HS-27A (cell line): ENCODE data around the gene GABRG2.
"Not testable (repeated sequence)": the region's sequence is repeated elsewhere in the genome, so short reads cannot be mapped to it uniquely, and the experiment has no call there.

Experiments
- DNase-seq: peaks from one replicate; pipeline ENCODE4 v3.0.0-alpha.2; 2012; ENCODE audit warnings: low read depth, missing footprints

GABRG2 gene

GRCh38 chr5:162067655-162068411, at the start of gene GABRG2:
Gene GABRG2 (plus strand): TSS chr5:162067773. CDS start chr5:162068000, 227 bp downstream.
- DNase-seq, result no peak

GRCh38 chr5:162025312-162025711, 42.3 kb upstream of the GABRG2 start:
- no peak for DNase-seq

- no peak for DNase-seq
Observed at GRCh38 chr5:162026803-162027202, 40.8 kb upstream of the GABRG2 start.

GRCh38 chr5:162037431-162037830, 30.1 kb upstream of the GABRG2 start:
- DNase-seq, result no peak

GRCh38 chr5:162047279-162047678, 20.3 kb upstream of the GABRG2 start:
- no peak for DNase-seq

- DNase-seq, result no peak
Observed at GRCh38 chr5:162052676-162053075, 14.9 kb upstream of the GABRG2 start.

GRCh38 chr5:162055095-162055494, 12.5 kb upstream of the GABRG2 start:
- DNase-seq, result not testable (repeated sequence)

GRCh38 chr5:162067162-162067561, 411 bp upstream of the GABRG2 start:
- DNase-seq, result no peak

- DNase-seq, result no peak
Observed at GRCh38 chr5:162068412-162068811, 839 bp downstream of the GABRG2 start.

GRCh38 chr5:162068936-162069335, 1.4 kb downstream of the GABRG2 start:
- no peak for DNase-seq

GRCh38 chr5:162078805-162079204, 11.2 kb downstream of the GABRG2 start:
- no peak for DNase-seq

- DNase-seq, result no peak
Observed at GRCh38 chr5:162091336-162091735, 23.8 kb downstream of the GABRG2 start.

GRCh38 chr5:162096448-162096847, 28.9 kb downstream of the GABRG2 start:
- no peak for DNase-seq

- DNase-seq, result no peak
Observed at GRCh38 chr5:162107591-162107990, 40.0 kb downstream of the GABRG2 start.

- no peak for DNase-seq
Observed at GRCh38 chr5:162119801-162120200, 52.2 kb downstream of the GABRG2 start.

GRCh38 chr5:162128117-162128516, 60.5 kb downstream of the GABRG2 start:
- DNase-seq, result no peak

- no peak for DNase-seq
Observed at GRCh38 chr5:162132348-162132747, 64.8 kb downstream of the GABRG2 start.

- DNase-seq, result no peak
Observed at GRCh38 chr5:162139190-162139589, 71.6 kb downstream of the GABRG2 start.

- no peak for DNase-seq
Observed at GRCh38 chr5:162154242-162154641, 86.7 kb downstream of the GABRG2 start.

- no peak for DNase-seq
Observed at GRCh38 chr5:162160401-162160800, 92.8 kb downstream of the GABRG2 start.

GRCh38 chr5:162163663-162164062, 96.1 kb downstream of the GABRG2 start:
- no peak for DNase-seq

GRCh38 chr5:162174358-162174974, 106.9 kb downstream of the GABRG2 start:
- no peak for DNase-seq

GRCh38 chr5:162187371-162187770, 119.8 kb downstream of the GABRG2 start:
- no peak for DNase-seq

- DNase-seq, result no peak
Observed at GRCh38 chr5:162189719-162190118, 122.1 kb downstream of the GABRG2 start.
